Esophagus muscularis mucosa (tissue), 3 donors: Measurements from ENCODE around the gene LRP2BP.

Experiments used
- POLR2AphosphoS5 ChIP-seq, 2 donors: sonication (generic); formaldehyde crosslinking; IDR thresholded peaks; one replicate each; pipeline ENCODE4 v1.6.1; 2017; ENCODE audit warnings: antibody characterized with exemption in 2 of 2
- TF ChIP-seq, protein P1 (sequence below), 3 experiments: fragments of 200-600 bp in 2 of 3; fragments of 450-650 bp in 1 of 3; sonication (generic) in 2 of 3; IDR thresholded peaks; one replicate each; pipeline ENCODE4 v1.5.1; 2017 to 2019; ENCODE audit warnings: antibody characterized with exemption in 3 of 3, mild to moderate bottlenecking in 2 of 3, moderate library complexity in 1 of 3

DNA sequence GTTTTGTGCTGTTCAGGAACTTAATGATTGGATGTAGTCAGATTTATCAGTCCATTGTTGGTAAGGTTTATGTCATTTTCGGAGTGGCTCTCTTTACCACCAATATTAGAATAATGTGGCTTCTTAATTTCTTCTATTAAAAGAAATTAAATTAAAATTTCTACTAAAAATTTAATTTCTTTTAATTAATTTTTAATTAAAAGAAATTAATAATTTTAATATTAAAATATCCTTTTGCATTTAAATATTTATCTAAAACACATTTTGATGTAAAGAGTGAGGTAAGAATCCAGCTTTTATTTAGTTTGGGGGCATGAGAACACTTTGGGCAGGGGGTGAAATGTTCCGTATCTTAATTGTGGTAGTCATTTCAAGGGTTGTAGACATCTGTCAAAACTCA, 45.8 kb upstream of the LRP2BP start:
- no peak for TF ChIP-seq POLR2AphosphoS5 (IDR thresholded peaks at IDR 0.05)
- TF ChIP-seq, protein P1, sequence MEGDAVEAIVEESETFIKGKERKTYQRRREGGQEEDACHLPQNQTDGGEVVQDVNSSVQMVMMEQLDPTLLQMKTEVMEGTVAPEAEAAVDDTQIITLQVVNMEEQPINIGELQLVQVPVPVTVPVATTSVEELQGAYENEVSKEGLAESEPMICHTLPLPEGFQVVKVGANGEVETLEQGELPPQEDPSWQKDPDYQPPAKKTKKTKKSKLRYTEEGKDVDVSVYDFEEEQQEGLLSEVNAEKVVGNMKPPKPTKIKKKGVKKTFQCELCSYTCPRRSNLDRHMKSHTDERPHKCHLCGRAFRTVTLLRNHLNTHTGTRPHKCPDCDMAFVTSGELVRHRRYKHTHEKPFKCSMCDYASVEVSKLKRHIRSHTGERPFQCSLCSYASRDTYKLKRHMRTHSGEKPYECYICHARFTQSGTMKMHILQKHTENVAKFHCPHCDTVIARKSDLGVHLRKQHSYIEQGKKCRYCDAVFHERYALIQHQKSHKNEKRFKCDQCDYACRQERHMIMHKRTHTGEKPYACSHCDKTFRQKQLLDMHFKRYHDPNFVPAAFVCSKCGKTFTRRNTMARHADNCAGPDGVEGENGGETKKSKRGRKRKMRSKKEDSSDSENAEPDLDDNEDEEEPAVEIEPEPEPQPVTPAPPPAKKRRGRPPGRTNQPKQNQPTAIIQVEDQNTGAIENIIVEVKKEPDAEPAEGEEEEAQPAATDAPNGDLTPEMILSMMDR (IDR thresholded peaks at IDR 0.05), result no peak
